ENCODE data around the gene CDKL1. TPM values are rescaled to one million over a fixed set of nuclear protein-coding genes. Genes with fewer than 3 reads are reported as not detected.

The CDKL1 gene
- polyA plus RNA-seq, 1 experiment = 2.5 TPM

- Histone ChIP-seq H3K36me3 (ENCODE audit: control insufficient read depth, insufficient read depth, low read length) (no peaks in the 10 kb centered on the region), H3K4me3 (ENCODE audit: low read depth, low read length) (no peak overlapping the region), H3K27me3 (ENCODE audit: control insufficient read depth, insufficient read depth, low read length) (no peaks in the 10 kb centered on the region)
- DNase-seq (ENCODE audit: low read depth) = no peak
- ChIA-PET POLR2A (no interaction called here), CTCF (no interaction called here)
- TF ChIP-seq CTCF (IDR thresholded peaks at IDR 0.05; ENCODE audit: insufficient read depth, low read depth, low read length) = no peak
These were observed 16.2 kb downstream of the CDKL1 start for GRCh38 chr14:50380455-50380854.

GRCh38 chr14:50379563-50379962 lies 17.1 kb downstream of the CDKL1 start:
- DNase-seq (ENCODE audit: low read depth) = no peak
- no peak for TF ChIP-seq CTCF (IDR thresholded peaks at IDR 0.05; ENCODE audit: insufficient read depth, low read depth, low read length)
- no peaks in the 10 kb centered on the region for H3K36me3 ChIP-seq (ENCODE audit: control insufficient read depth, insufficient read depth, low read length)
- H3K27me3 ChIP-seq (ENCODE audit: control insufficient read depth, insufficient read depth, low read length) = no peaks in the 10 kb centered on the region
- no peak overlapping the region for H3K4me3 ChIP-seq (ENCODE audit: low read depth, low read length)
- CTCF ChIA-PET = interaction anchor here (1.2 kb wide), 1 partner anchor 59 kb away, joined by 3 read pairs; no protein-coding TSS in a partner anchor
- POLR2A ChIA-PET = no interaction called here

GRCh38 chr14:50377550-50378085 lies 19.1 kb downstream of the CDKL1 start:
- Histone ChIP-seq H3K27me3 (ENCODE audit: control insufficient read depth, insufficient read depth, low read length) (no peaks in the 10 kb centered on the region), H3K36me3 (ENCODE audit: control insufficient read depth, insufficient read depth, low read length) (no peaks in the 10 kb centered on the region), H3K4me3 (ENCODE audit: low read depth, low read length) (no peak overlapping the region)
- ChIA-PET CTCF (interaction anchor here (0.6 to 1.0 kb wide), 2 partner anchors 1719 to 1972 kb away, joined by 3 to 4 read pairs; no protein-coding TSS in a partner anchor), POLR2A (no interaction called here)
- no peak for TF ChIP-seq CTCF (IDR thresholded peaks at IDR 0.05; ENCODE audit: insufficient read depth, low read depth, low read length)
- no peak for DNase-seq (ENCODE audit: low read depth)

- H3K36me3 ChIP-seq (ENCODE audit: control insufficient read depth, insufficient read depth, low read length) = no peaks in the 10 kb centered on the region
- no peak for DNase-seq (ENCODE audit: low read depth)
- no peaks in the 10 kb centered on the region for H3K27me3 ChIP-seq (ENCODE audit: control insufficient read depth, insufficient read depth, low read length)
- TF ChIP-seq CTCF (IDR thresholded peaks at IDR 0.05; ENCODE audit: insufficient read depth, low read depth, low read length) = no peak
- POLR2A ChIA-PET = no interaction called here
- H3K4me3 ChIP-seq (ENCODE audit: low read depth, low read length) = no peak overlapping the region
- CTCF ChIA-PET = no interaction called here
These were observed 20.9 kb downstream of the CDKL1 start for GRCh38 chr14:50375760-50376159.

- ChIA-PET POLR2A (no interaction called here), CTCF (no interaction called here)
- DNase-seq (ENCODE audit: low read depth) = no peak
- H3K36me3 ChIP-seq (ENCODE audit: control insufficient read depth, insufficient read depth, low read length) = no peaks in the 10 kb centered on the region
- TF ChIP-seq CTCF (IDR thresholded peaks at IDR 0.05; ENCODE audit: insufficient read depth, low read depth, low read length) = no peak
- H3K4me3 ChIP-seq (ENCODE audit: low read depth, low read length) = no peak overlapping the region
- H3K27me3 ChIP-seq (ENCODE audit: control insufficient read depth, insufficient read depth, low read length) = no peaks in the 10 kb centered on the region
These were observed 22.7 kb downstream of the CDKL1 start for GRCh38 chr14:50373959-50374358.
